ENCODE measurements around the gene SPAG7.

Gene SPAG7

DNA sequence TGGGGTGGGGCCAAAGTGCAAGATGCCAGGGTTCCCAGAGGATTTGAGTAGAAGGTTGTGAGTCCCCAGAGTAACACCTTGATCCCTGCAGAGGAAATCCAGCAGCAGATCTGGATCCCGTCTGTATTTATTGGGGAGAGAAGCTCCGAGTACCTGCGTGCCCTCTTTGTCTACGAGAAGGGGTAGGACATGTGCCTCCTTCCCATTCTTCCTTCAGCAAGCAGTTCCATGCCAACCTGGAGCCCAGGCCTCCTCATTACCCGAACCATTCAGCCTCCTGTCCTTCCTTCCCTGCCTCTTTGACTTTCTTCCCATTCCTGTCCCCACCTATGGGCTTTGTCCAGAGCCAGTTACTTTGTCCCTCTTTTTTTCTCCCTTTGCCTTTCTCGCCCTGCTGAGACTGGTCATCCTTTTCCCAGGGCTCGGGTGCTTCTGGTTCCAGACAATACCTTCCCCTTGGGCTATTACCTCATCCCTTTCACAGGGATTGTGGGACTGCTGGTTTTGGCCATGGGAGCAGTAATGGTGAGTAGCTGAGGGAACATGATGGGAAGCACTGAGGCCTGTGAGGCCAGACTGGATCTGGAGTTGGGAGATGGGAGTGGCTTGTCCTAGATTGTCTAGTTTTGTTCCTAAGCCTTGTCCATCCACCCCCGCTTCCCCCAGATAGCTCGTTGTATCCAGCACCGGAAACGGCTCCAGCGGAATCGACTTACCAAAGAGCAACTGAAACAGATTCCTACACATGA lies 24.7 kb downstream of the SPAG7 start:
- no peaks in the 10 kb centered on the region for H3K27me3 ChIP-seq (ENCODE audit: control insufficient read depth, insufficient read depth, low read length)
- H3K4me3 ChIP-seq (ENCODE audit: low read depth, low read length): no peak overlapping the region
- peaks cover 60% of the 10 kb centered on the region for H3K36me3 ChIP-seq (ENCODE audit: control insufficient read depth, insufficient read depth, low read length)
- H3K27ac ChIP-seq (ENCODE audit: low read depth, low read length): peak overlapping the region; percentile 16
- H3K4me1 ChIP-seq (ENCODE audit: control insufficient read depth, insufficient read depth, low read length): peaks cover 19% of the 10 kb centered on the region; the same call in 1 of the 2 replicates
- H3K9me3 ChIP-seq (ENCODE audit: control insufficient read depth, insufficient read depth, low read length): no peaks in the 10 kb centered on the region
- no peak overlapping the region for H3K9ac ChIP-seq (ENCODE audit: low read depth, low read length)

DNA sequence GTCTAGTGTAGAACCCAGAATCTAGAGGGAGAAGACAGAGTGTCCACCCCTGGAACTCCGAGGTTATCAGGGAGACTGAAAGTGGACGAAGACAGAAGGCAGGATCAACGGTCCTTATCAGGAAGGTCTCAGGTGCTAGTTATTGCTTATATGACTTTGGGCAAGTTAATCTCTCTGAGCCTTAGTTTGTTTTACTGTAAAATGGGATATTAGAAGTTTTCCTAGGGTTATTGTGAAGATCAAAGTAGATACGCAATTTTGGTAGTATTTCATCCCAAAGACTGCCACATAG lies 26.4 kb downstream of the SPAG7 start:
- no peaks in the 10 kb centered on the region for H3K27me3 ChIP-seq (ENCODE audit: control insufficient read depth, insufficient read depth, low read length)
- peaks cover 14% of the 10 kb centered on the region; the same call in 1 of the 2 replicates for H3K4me1 ChIP-seq (ENCODE audit: control insufficient read depth, insufficient read depth, low read length)
- H3K27ac ChIP-seq (ENCODE audit: low read depth, low read length): peak overlapping the region; percentile 99
- H3K36me3 ChIP-seq (ENCODE audit: control insufficient read depth, insufficient read depth, low read length): peaks cover 70% of the 10 kb centered on the region
- H3K4me3 ChIP-seq (ENCODE audit: low read depth, low read length): peak overlapping the region; percentile 89
- peak overlapping the region; percentile 92 for H3K9ac ChIP-seq (ENCODE audit: low read depth, low read length)
- H3K9me3 ChIP-seq (ENCODE audit: control insufficient read depth, insufficient read depth, low read length): no peaks in the 10 kb centered on the region

DNA sequence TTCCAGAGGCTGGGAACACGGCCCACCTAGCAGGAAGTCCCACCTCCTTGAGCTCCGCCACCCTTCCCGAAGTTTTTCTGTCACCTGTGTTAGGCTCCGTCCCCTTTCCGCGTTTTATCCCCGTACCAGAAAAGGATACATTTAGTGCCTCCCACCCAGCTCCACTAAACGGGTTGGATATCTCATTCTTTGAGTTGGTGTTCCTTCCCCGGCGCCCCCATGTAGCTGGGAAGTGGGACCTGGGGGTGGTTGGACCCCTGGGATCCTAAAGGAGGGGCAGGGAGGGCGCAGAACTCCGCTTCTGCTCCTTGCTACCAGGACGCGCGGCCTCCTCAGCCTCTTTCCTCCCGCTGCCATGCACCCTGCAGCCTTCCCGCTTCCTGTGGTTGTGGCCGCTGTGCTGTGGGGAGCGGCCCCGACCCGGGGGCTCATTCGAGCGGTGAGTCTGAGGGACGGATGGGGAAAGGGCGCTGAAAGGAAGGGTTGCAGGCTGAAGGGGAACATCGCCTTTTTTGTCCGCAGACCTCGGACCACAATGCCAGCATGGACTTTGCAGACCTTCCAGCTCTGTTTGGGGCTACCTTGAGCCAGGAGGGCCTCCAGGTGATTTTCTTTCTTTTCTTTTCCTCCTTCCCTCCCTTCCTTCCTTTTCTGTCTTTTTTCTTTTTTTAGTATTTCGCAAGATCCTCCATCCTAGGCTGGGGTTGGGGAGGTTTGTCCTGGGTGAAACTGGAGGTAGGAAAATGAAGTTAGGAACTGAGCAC lies 26.9 kb downstream of the SPAG7 start:
- Histone ChIP-seq H3K4me1 (ENCODE audit: control insufficient read depth, insufficient read depth, low read length) (peaks cover 11% of the 10 kb centered on the region; the same call in 1 of the 2 replicates), H3K4me3 (ENCODE audit: low read depth, low read length) (peak overlapping the region; percentile 89), H3K27ac (ENCODE audit: low read depth, low read length) (peak overlapping the region; percentile 99), H3K36me3 (ENCODE audit: control insufficient read depth, insufficient read depth, low read length) (peaks cover 70% of the 10 kb centered on the region), H3K9me3 (ENCODE audit: control insufficient read depth, insufficient read depth, low read length) (no peaks in the 10 kb centered on the region), H3K27me3 (ENCODE audit: control insufficient read depth, insufficient read depth, low read length) (no peaks in the 10 kb centered on the region), H3K9ac (ENCODE audit: low read depth, low read length) (peak overlapping the region; percentile 92)

DNA sequence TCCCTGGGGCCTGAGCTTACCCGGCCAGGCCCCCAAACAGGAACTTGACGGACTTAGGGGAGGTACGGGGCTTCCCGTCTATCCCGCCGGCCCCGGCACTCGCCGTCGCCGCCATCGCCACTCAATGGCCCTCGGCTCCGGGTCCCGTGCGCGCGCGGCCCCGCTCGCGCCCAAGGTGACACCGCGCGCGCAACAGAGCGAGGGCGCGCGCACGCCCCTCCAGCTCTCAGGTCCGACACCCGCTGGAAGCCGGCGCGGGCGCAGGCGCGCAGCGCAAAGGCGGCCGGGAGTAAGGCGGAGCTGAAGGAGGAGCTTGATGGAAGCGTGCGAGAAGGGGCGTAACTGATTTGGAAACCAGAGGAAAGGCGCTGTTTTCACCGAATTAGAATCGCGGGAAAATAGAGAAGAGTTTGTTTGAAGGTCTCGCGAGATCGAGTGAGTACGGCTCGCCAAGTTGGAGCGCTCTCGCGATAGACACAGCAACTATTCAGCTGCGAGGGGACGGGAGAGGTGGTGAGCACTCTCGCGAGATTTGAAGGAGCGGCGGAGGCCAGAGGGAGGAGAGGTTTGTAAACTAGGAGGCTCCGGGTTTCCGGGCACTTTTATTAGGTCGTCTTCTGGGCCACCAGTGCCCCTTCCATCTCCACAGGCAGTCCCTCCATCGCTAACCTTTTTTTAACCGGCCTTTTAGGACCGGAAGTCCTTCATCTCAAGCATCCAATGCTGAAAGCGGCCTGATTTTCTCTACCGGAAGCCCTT lies 27.6 kb downstream of the SPAG7 start, which contains the start of the genes RNF167 and SLC25A11:
TSS of gene RNF167 (plus strand) at position 473 of the 759 bp plus-strand sequence. CDS start 642 bp downstream, outside the sequence.
TSS of gene SLC25A11 (minus strand) at position 251 of the 759 bp plus-strand sequence. CDS start at position 115, 136 bp downstream.
- Histone ChIP-seq H3K36me3 (ENCODE audit: control insufficient read depth, insufficient read depth, low read length) (peaks cover 63% of the 10 kb centered on the region), H3K9me3 (ENCODE audit: control insufficient read depth, insufficient read depth, low read length) (no peaks in the 10 kb centered on the region), H3K27ac (ENCODE audit: low read depth, low read length) (peak within 1 kb of the TSS; percentile 99)

DNA sequence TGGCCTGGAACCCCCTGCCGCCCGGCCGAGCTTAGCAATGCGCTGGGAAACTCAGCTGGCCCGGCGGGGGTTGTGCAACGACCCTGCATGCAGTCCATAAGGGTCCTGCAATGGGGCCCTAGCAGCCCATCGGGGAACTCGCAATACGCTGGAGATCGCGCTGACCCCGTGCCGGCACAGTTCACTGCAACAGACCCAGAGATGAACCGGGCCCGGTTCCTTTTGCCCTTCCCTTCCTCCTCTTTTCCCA lies 28.1 kb downstream of the SPAG7 start:
- Histone ChIP-seq H3K27me3 (ENCODE audit: control insufficient read depth, insufficient read depth, low read length) (no peaks in the 10 kb centered on the region), H3K27ac (ENCODE audit: low read depth, low read length) (peak overlapping the region; percentile 99), H3K4me3 (ENCODE audit: low read depth, low read length) (peak overlapping the region; percentile 89), H3K9ac (ENCODE audit: low read depth, low read length) (peak overlapping the region; percentile 92), H3K36me3 (ENCODE audit: control insufficient read depth, insufficient read depth, low read length) (peaks cover 58% of the 10 kb centered on the region), H3K9me3 (ENCODE audit: control insufficient read depth, insufficient read depth, low read length) (no peaks in the 10 kb centered on the region), H3K4me1 (ENCODE audit: control insufficient read depth, insufficient read depth, low read length) (peaks cover 11% of the 10 kb centered on the region; the same call in 1 of the 2 replicates)

More for the DNA sequence above, 27.6 kb downstream of the SPAG7 start, which contains the start of the genes RNF167 and SLC25A11:
- H3K27me3 ChIP-seq (ENCODE audit: control insufficient read depth, insufficient read depth, low read length): no peaks in the 10 kb centered on the region
- peak within 1 kb of the TSS; percentile 89 for H3K4me3 ChIP-seq (ENCODE audit: low read depth, low read length)
- H3K4me1 ChIP-seq (ENCODE audit: control insufficient read depth, insufficient read depth, low read length): peaks cover 11% of the 10 kb centered on the region; the same call in 1 of the 2 replicates
- peak within 1 kb of the TSS; percentile 92 for H3K9ac ChIP-seq (ENCODE audit: low read depth, low read length)

DNA sequence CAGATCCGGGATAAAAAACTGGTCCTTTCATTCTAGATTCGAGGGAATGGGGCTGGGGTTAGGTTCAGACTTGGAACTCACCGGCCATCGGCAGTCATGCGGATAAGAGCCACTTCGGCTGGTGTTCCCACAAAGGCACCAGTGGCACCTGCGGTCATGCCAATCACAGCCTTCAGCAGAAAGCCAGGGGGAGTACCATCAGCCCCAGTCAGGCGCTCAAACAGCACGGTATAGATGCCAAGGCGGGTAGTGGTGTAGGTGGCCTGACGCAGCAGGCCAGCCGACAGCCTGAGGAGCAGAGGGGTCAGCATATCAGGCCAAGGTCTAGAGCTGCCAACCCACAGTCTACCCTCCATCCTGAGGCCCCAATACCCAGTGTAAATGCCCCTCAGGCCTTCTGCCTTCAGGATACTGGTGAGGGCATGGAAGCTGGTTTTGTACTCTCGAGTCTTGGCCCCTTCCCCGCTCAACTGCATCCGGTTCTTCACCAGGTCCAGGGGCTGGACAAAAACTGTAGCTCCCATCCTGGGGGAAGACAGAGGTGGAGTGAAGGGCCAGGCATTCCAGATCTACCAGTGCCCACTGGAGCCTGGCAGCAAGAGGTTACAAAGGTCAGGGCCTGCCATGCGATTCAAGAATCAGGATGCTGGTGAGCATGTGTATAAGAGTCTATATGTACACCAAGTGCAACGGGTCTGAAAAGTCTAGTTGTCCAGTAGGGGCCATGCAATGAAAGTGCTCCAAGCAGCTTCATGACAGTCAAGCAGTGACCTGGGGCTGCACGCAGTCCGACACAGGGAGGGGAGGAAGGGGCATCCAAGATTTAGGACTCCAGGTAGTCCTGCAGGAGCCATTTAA lies 28.7 kb downstream of the SPAG7 start:
- H3K36me3 ChIP-seq (ENCODE audit: control insufficient read depth, insufficient read depth, low read length): peaks cover 52% of the 10 kb centered on the region
- peak overlapping the region; percentile 89 for H3K4me3 ChIP-seq (ENCODE audit: low read depth, low read length)
- peaks cover 11% of the 10 kb centered on the region; the same call in 1 of the 2 replicates for H3K4me1 ChIP-seq (ENCODE audit: control insufficient read depth, insufficient read depth, low read length)
- peak overlapping the region; percentile 92 for H3K9ac ChIP-seq (ENCODE audit: low read depth, low read length)
- no peaks in the 10 kb centered on the region for H3K27me3 ChIP-seq (ENCODE audit: control insufficient read depth, insufficient read depth, low read length)
- H3K27ac ChIP-seq (ENCODE audit: low read depth, low read length): peak overlapping the region; percentile 99
- no peaks in the 10 kb centered on the region for H3K9me3 ChIP-seq (ENCODE audit: control insufficient read depth, insufficient read depth, low read length)

DNA sequence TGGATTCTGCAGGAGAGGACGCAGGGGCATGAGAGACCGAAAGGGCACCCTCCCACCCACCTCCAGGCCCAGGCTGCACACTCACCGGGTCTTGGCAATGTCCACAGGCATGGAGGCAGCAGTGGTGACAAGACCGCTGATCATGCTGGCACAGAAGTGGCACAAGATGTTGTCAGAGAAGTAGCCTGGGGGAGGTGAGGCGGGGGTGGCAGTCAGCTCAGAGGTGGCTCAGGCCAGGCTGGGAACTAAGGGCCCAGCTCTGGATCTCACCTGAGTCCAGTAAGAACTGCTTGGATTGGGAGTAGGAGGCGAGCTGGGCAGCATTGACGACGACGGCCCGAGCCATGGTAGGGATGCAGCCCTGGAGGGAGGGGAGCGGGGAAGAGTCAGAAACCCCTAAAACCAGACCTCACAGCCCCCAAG lies 29.5 kb downstream of the SPAG7 start:
- H3K9me3 ChIP-seq (ENCODE audit: control insufficient read depth, insufficient read depth, low read length): no peaks in the 10 kb centered on the region
- no peak overlapping the region for H3K9ac ChIP-seq (ENCODE audit: low read depth, low read length)
- H3K36me3 ChIP-seq (ENCODE audit: control insufficient read depth, insufficient read depth, low read length): peaks cover 44% of the 10 kb centered on the region
- no peak overlapping the region for H3K4me3 ChIP-seq (ENCODE audit: low read depth, low read length)
- H3K4me1 ChIP-seq (ENCODE audit: control insufficient read depth, insufficient read depth, low read length): peaks cover 11% of the 10 kb centered on the region; the same call in 1 of the 2 replicates
- no peak overlapping the region for H3K27ac ChIP-seq (ENCODE audit: low read depth, low read length)
- H3K27me3 ChIP-seq (ENCODE audit: control insufficient read depth, insufficient read depth, low read length): no peaks in the 10 kb centered on the region

DNA sequence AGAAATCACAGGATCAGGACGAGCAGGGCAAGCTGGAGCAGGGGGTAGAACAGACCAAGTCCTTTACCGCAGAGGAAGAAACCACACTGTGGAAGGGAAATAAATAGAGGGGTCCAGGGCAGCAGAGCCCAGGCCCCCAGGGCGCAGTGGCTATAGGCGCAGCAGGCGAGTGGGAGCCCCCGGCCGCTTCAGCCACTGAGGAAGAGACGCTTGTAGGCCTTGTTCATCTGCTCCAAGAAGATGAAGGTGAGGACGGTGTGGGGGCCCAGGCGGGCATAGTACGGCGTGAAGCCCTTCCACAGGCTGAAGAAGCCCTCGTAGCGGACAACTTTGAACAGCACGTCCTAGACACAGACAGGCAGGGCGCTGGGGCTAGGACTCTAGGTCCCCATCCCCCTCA lies 30.1 kb downstream of the SPAG7 start:
- no peak overlapping the region for H3K4me3 ChIP-seq (ENCODE audit: low read depth, low read length)
- peaks cover 11% of the 10 kb centered on the region; the same call in 1 of the 2 replicates for H3K4me1 ChIP-seq (ENCODE audit: control insufficient read depth, insufficient read depth, low read length)
- H3K36me3 ChIP-seq (ENCODE audit: control insufficient read depth, insufficient read depth, low read length): peaks cover 39% of the 10 kb centered on the region
- no peak overlapping the region for H3K9ac ChIP-seq (ENCODE audit: low read depth, low read length)
- no peaks in the 10 kb centered on the region for H3K27me3 ChIP-seq (ENCODE audit: control insufficient read depth, insufficient read depth, low read length)
- H3K27ac ChIP-seq (ENCODE audit: low read depth, low read length): no peak overlapping the region
- H3K9me3 ChIP-seq (ENCODE audit: control insufficient read depth, insufficient read depth, low read length): no peaks in the 10 kb centered on the region

DNA sequence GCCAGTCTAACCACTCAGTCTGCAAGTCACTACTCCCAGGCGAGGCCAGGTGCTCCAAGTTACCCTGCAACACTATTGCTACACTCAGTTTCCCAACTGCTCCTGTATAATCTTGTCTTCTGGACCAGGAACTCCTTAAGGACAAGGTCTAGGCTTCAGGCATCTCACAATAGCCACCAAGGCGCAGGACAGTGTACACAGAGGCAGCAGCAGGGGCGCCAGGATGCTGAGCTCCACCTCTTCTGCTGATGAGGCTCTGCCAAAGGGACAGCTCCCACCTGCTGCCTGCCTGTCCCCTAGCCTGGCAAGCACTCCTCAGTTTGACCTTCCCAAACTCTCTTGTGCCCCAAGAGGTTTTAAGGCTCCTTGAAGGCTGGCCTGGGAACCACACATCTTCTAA lies 31.2 kb downstream of the SPAG7 start:
- peaks cover 31% of the 10 kb centered on the region for H3K36me3 ChIP-seq (ENCODE audit: control insufficient read depth, insufficient read depth, low read length)
- H3K27me3 ChIP-seq (ENCODE audit: control insufficient read depth, insufficient read depth, low read length): no peaks in the 10 kb centered on the region
- no peak overlapping the region for H3K4me3 ChIP-seq (ENCODE audit: low read depth, low read length)
- no peak overlapping the region for H3K27ac ChIP-seq (ENCODE audit: low read depth, low read length)
- H3K9me3 ChIP-seq (ENCODE audit: control insufficient read depth, insufficient read depth, low read length): no peaks in the 10 kb centered on the region
- no peak overlapping the region for H3K9ac ChIP-seq (ENCODE audit: low read depth, low read length)
- H3K4me1 ChIP-seq (ENCODE audit: control insufficient read depth, insufficient read depth, low read length): peaks cover 10% of the 10 kb centered on the region; the same call in 1 of the 2 replicates

DNA sequence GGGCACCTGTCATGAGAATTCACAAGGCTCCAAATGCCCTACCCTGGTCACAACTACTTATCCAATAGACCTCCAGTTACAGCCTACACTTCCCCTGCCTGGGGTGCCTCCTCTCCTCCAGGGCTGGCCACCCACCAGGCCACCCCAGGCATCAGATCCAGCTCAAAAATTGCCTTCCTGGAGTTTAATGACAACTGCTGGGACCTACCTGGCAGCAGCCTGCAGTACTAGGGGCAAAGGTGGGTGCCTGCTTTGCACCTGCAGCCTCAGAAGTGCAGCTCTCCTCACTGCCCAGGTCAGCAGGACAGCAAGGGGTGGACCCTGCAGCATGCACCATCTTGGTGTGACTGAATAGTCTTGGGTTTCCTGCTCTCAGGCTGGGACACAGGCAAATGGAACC lies 32.0 kb downstream of the SPAG7 start:
- Histone ChIP-seq H3K4me3 (ENCODE audit: low read depth, low read length) (no peak overlapping the region), H3K9ac (ENCODE audit: low read depth, low read length) (no peak overlapping the region), H3K27me3 (ENCODE audit: control insufficient read depth, insufficient read depth, low read length) (no peaks in the 10 kb centered on the region), H3K4me1 (ENCODE audit: control insufficient read depth, insufficient read depth, low read length) (0 out of 2 replicates have a peak, but pooled peaks cover 6% of the 10 kb centered on the region), H3K9me3 (ENCODE audit: control insufficient read depth, insufficient read depth, low read length) (no peaks in the 10 kb centered on the region), H3K36me3 (ENCODE audit: control insufficient read depth, insufficient read depth, low read length) (peaks cover 34% of the 10 kb centered on the region), H3K27ac (ENCODE audit: low read depth, low read length) (no peak overlapping the region)
